Mesenchymal stem cell (in vitro differentiated cells and primary cell): Measurements from ENCODE around the gene DENND2D.
A peak's percentile ranks its signal among the peaks of the same experiment; 100 is the strongest.

ENCODE experiments used
- DNase-seq: peaks from one replicate; pipeline ENCODE4 v3.0.0-alpha.2; 2013
- H2AFZ ChIP-seq: one replicate; pipeline ENCODE4 v1.6.1; 2013; ENCODE audit warnings: low read depth, mild to moderate bottlenecking, control low read depth, inconsistent platforms, low read length, moderate library complexity
- H2AK5ac ChIP-seq: 2 replicates; pipeline ENCODE4 v1.6.1; 2013; ENCODE audit warnings: low read length, moderate library complexity, mild to moderate bottlenecking, inconsistent platforms; ENCODE audit not compliant: severe bottlenecking
- H2BK120ac ChIP-seq: one replicate; pipeline ENCODE4 v1.6.1; 2013; ENCODE audit warnings: low read depth, mild to moderate bottlenecking, inconsistent platforms, low read length, moderate library complexity
- H2BK12ac ChIP-seq, 2 experiments: one replicate each; pipeline ENCODE4 v1.6.1; 2013; ENCODE audit warnings: inconsistent platforms in 2 of 2, low read length in 2 of 2, mild to moderate bottlenecking in 2 of 2, moderate library complexity in 2 of 2, control low read depth in 1 of 2
- H2BK15ac ChIP-seq: one replicate; pipeline ENCODE4 v1.6.1; 2013; ENCODE audit warnings: mild to moderate bottlenecking, low read depth, inconsistent platforms; ENCODE audit not compliant: poor library complexity, severe bottlenecking
- H2BK5ac ChIP-seq: 2 replicates; pipeline ENCODE4 v1.6.1; 2013; ENCODE audit warnings: low read depth, mild to moderate bottlenecking, low read length, control low read depth, inconsistent platforms; ENCODE audit not compliant: poor library complexity, severe bottlenecking
- H3K14ac ChIP-seq, 2 experiments: one replicate each; pipeline ENCODE4 v1.6.1; 2013; ENCODE audit warnings: inconsistent platforms in 2 of 2, low read length in 2 of 2, control low read depth in 1 of 2, mild to moderate bottlenecking in 1 of 2, moderate library complexity in 1 of 2
- H3K18ac ChIP-seq, 2 experiments: one replicate each; pipeline ENCODE4 v1.6.1; 2013; ENCODE audit warnings: inconsistent platforms in 2 of 2, low read length in 2 of 2, control low read depth in 1 of 2, low read depth in 1 of 2, mild to moderate bottlenecking in 1 of 2
- H3K23ac ChIP-seq, 2 experiments: one replicate each; pipeline ENCODE4 v1.6.1; 2013; ENCODE audit warnings: inconsistent platforms in 2 of 2, low read length in 2 of 2, mild to moderate bottlenecking in 2 of 2, moderate library complexity in 2 of 2, control low read depth in 1 of 2
- H3K27ac ChIP-seq: 2 replicates; pipeline ENCODE4 v1.5.1; 2013; ENCODE audit warnings: mild to moderate bottlenecking, moderate library complexity, low read length, control low read depth, inconsistent platforms; ENCODE audit not compliant: poor library complexity, severe bottlenecking
- H3K27me3 ChIP-seq, 2 experiments: 2 replicates each; pipeline versions ENCODE4 v1.6.1 to v1.7.0; 2013; ENCODE audit warnings: low read length in 2 of 2, mild to moderate bottlenecking in 2 of 2, moderate library complexity in 2 of 2, control low read depth in 1 of 2, inconsistent platforms in 1 of 2; ENCODE audit not compliant: control insufficient read depth in 1 of 2, insufficient read depth in 1 of 2
- H3K36me3 ChIP-seq, 2 experiments: 2 replicates each; pipeline versions ENCODE4 v1.6.1 to v1.7.0; 2013; ENCODE audit warnings: low read length in 2 of 2, control low read depth in 1 of 2, inconsistent platforms in 1 of 2, low read depth in 1 of 2, mild to moderate bottlenecking in 1 of 2; ENCODE audit not compliant: insufficient read depth in 2 of 2, control insufficient read depth in 1 of 2
- H3K4ac ChIP-seq, 2 experiments: one replicate each; pipeline ENCODE4 v1.6.1; 2013; ENCODE audit warnings: inconsistent platforms in 2 of 2, low read length in 2 of 2, mild to moderate bottlenecking in 2 of 2, moderate library complexity in 2 of 2, control low read depth in 1 of 2, low read depth in 1 of 2
- H3K4me1 ChIP-seq: 2 replicates; pipeline ENCODE4 v1.6.1; 2013; ENCODE audit warnings: low read depth, low read length, control low read depth; ENCODE audit not compliant: control insufficient read depth, insufficient read depth
- H3K4me2 ChIP-seq: 2 replicates; pipeline ENCODE4 v1.6.1; 2013; ENCODE audit warnings: low read length, mild to moderate bottlenecking, inconsistent platforms; ENCODE audit not compliant: poor library complexity, severe bottlenecking
- H3K4me3 ChIP-seq, 2 experiments: 2 replicates each; pipeline versions ENCODE4 v1.5.1 to v1.7.0; 2013; ENCODE audit warnings: low read length in 2 of 2, mild to moderate bottlenecking in 2 of 2, control low read depth in 1 of 2, low read depth in 1 of 2; ENCODE audit not compliant: insufficient read depth in 1 of 2
- H3K79me1 ChIP-seq: replicated peaks from 2 replicates; pipeline ENCODE4 v1.6.1; 2013; ENCODE audit warnings: mild to moderate bottlenecking, control low read depth, low read length, inconsistent platforms; ENCODE audit not compliant: poor library complexity, severe bottlenecking
- H3K9ac ChIP-seq: 2 replicates; pipeline ENCODE4 v1.7.0; 2013; ENCODE audit warnings: mild to moderate bottlenecking, low read length, moderate library complexity
- H3K9me3 ChIP-seq: 2 replicates; pipeline ENCODE4 v1.7.0; 2013; ENCODE audit warnings: mild to moderate bottlenecking, low read length; ENCODE audit not compliant: control insufficient read depth
- H4K8ac ChIP-seq: one replicate; pipeline ENCODE4 v1.6.1; 2013; ENCODE audit warnings: inconsistent platforms, mild to moderate bottlenecking, low read length, moderate library complexity
- H4K91ac ChIP-seq: one replicate; pipeline ENCODE4 v1.6.1; 2013; ENCODE audit warnings: mild to moderate bottlenecking, low read length, inconsistent platforms
- WGBS: methylation state at CpG from one replicate; pipeline ENCODE4 v1.1.7; 2013; ENCODE audit warnings: mixed read lengths; 5-methylcytosine and 5-hydroxymethylcytosine counted together

Gene DENND2D

DNA sequence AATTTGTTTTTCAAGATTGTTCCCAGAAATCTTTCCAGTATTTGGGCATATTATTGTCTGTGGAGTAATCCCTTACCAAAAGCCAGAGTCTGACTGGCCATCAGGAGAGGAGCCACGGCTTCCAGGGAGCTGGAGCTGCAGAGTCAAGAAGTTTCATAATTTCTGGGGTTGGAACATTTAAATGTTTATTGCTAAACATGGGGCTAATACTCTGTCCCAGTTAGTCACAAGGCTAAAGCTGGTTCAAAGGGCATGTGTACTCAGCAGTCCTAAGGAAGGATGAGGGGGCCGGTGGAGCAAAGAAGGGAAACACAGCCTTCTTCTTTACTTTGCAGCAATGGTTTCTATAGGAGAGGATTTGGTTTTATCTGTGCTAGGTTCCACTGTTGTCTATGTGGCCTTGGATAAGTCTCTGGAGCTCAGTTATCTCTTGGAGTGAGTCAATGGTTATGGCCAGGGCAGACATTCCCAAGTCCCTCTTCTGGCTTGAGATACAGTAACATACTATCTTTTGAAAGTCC is 9.5 kb downstream of the DENND2D start:
- H3K27ac ChIP-seq, result peak overlapping the region; percentile 43
- H4K8ac ChIP-seq, result no peak overlapping the region
- peaks cover 12% of the 10 kb centered on the region for H3K4me1 ChIP-seq
- H3K4me2 ChIP-seq, result no peak overlapping the region
- no peaks in the 10 kb centered on the region for H3K79me1 ChIP-seq
- H2BK5ac ChIP-seq, result no peak overlapping the region
- DNase-seq, result peak; percentile 52
- H4K91ac ChIP-seq, result no peak overlapping the region
- H3K9me3 ChIP-seq, result no peaks in the 10 kb centered on the region
- H3K18ac ChIP-seq, result no peak overlapping the region
- no peak overlapping the region for H3K23ac ChIP-seq
- no peak overlapping the region for H2BK120ac ChIP-seq
- H3K27me3 ChIP-seq, result no peaks in the 10 kb centered on the region
- no peak overlapping the region for H2AK5ac ChIP-seq
- H2BK15ac ChIP-seq, result no peak overlapping the region
- no peak overlapping the region for H3K4ac ChIP-seq
- H3K14ac ChIP-seq, result no peak overlapping the region
- 93% methylated on average over 2 of the region's 2 CpGs for WGBS
- H3K9ac ChIP-seq, result peak overlapping the region; percentile 88
- H2BK12ac ChIP-seq, result no peak overlapping the region
- no peak overlapping the region for H2AFZ ChIP-seq
- peak overlapping the region in 1 of 2 experiments; percentile 41 for H3K4me3 ChIP-seq
- H3K36me3 ChIP-seq, result peaks cover 14 to 38% of the 10 kb centered on the region in 2 experiments

DNA sequence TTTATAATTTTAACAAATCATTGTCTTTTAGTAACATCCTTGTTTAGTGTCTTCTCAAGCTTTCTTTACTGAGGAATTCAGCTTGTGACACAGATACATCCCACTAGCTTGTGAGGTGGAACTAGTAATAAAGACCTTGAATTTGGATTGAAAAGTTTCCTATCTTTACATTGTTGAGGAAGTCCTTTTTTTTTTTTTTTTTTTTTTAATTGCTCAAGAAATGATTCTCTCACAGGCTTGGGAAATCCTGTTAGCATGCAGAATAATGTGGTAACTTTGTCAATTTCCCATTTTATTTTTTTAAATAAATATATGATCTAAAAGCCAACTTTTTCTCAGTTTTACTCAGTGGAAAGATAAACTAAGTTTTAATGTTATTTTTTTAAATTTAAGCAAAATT is 15.8 kb downstream of the DENND2D start:
- H3K4me1 ChIP-seq, result no peaks in the 10 kb centered on the region
- H3K27ac ChIP-seq, result no peak overlapping the region
- peaks cover 14 to 77% of the 10 kb centered on the region in 2 experiments for H3K36me3 ChIP-seq
- H3K9ac ChIP-seq, result no peak overlapping the region
- no peak overlapping the region for H2BK15ac ChIP-seq
- H2BK12ac ChIP-seq, result no peak overlapping the region
- H3K4me3 ChIP-seq, result no peak overlapping the region
- H2BK120ac ChIP-seq, result no peak overlapping the region
- no peaks in the 10 kb centered on the region for H3K27me3 ChIP-seq
- no peak overlapping the region for H3K18ac ChIP-seq
- no peak overlapping the region for H3K23ac ChIP-seq
- H4K8ac ChIP-seq, result no peak overlapping the region
- no peak overlapping the region for H3K4me2 ChIP-seq
- peaks cover 1% of the 10 kb centered on the region for H3K79me1 ChIP-seq
- no peak overlapping the region for H3K14ac ChIP-seq
- no peak overlapping the region for H2AK5ac ChIP-seq
- H3K9me3 ChIP-seq, result no peaks in the 10 kb centered on the region
- no peak for DNase-seq
- no peak overlapping the region for H4K91ac ChIP-seq
- no peak overlapping the region for H2BK5ac ChIP-seq
- no peak overlapping the region for H2AFZ ChIP-seq
- H3K4ac ChIP-seq, result no peak overlapping the region

DNA sequence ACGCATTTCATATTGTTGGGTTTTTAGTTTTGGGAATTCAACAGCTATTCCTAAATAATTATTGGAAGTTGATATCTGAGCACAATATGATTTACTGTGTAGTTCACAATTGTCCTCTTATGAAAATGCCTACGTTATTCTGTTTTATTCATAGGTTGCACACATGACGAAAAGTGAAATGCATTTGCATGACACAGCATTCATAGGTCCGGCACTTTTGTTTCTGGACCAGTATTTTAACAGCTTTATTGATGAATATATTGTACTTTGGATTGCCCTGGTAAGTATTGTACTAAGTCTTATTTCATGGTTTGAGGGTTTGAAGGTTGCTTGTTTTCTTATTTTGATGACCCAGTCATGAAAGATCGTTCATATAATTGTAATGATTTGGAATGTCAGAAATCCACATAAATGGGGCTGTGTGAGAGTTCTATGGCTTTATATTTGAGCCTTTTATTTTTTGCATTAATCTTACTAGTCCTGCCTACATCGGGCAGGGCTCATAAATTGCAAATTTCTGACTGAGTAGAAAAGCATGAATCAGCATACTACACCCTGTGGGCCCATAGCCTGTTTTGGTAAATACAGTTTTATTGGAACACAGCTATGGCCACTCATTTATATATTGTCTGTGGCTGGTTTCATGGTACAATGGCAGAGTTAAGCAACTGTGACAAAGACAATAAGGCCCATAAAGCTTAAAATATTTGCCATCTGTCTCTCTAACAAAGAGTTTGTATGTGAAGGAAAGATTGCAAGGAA is 17.0 kb downstream of the DENND2D start:
- Histone ChIP-seq H3K4me2 (no peak overlapping the region), H3K4me1 (no peaks in the 10 kb centered on the region), H4K91ac (no peak overlapping the region), H3K9me3 (no peaks in the 10 kb centered on the region), H2BK15ac (no peak overlapping the region), H2BK5ac (no peak overlapping the region), H3K36me3 (peaks cover 12 to 79% of the 10 kb centered on the region in 2 experiments), H2AK5ac (no peak overlapping the region), H2BK12ac (no peak overlapping the region), H3K14ac (no peak overlapping the region), H3K27ac (no peak overlapping the region), H3K4me3 (no peak overlapping the region), H3K23ac (no peak overlapping the region), H3K27me3 (no peaks in the 10 kb centered on the region), H3K79me1 (peaks cover 1% of the 10 kb centered on the region), H3K9ac (no peak overlapping the region), H2AFZ (no peak overlapping the region), H4K8ac (no peak overlapping the region), H3K4ac (no peak overlapping the region), H2BK120ac (no peak overlapping the region), H3K18ac (no peak overlapping the region)
- DNase-seq, result no peak
- WGBS, result over 99% methylated on average over 5 of the region's 6 CpGs

DNA sequence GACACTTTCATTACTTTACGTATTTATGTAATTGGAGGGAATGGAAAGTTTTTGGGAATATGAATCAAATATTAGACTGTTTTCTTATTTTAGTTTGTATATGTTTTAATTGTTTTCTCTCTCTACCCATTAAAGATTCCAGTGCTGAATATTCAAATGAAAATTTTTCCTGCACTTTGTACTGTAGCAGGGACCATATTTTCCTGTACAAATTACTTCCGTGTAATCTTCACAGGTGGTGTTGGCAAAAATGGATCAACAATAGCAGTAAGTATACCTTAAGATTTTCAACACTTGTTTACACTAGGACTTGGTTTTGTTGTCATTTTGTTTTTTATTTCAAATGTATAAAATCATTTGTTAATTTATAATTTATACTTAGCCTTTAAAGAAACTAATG is 18.4 kb downstream of the DENND2D start:
- H3K4me1 ChIP-seq, result no peaks in the 10 kb centered on the region
- no peak overlapping the region for H4K91ac ChIP-seq
- H3K4ac ChIP-seq, result no peak overlapping the region
- H3K27ac ChIP-seq, result no peak overlapping the region
- no peak overlapping the region for H3K18ac ChIP-seq
- no peak overlapping the region for H2BK15ac ChIP-seq
- no peak overlapping the region for H4K8ac ChIP-seq
- H2BK120ac ChIP-seq, result no peak overlapping the region
- H3K36me3 ChIP-seq, result peaks cover 4 to 78% of the 10 kb centered on the region in 2 experiments
- no peak overlapping the region for H2AFZ ChIP-seq
- no peaks in the 10 kb centered on the region for H3K9me3 ChIP-seq
- H3K4me2 ChIP-seq, result no peak overlapping the region
- H3K4me3 ChIP-seq, result no peak overlapping the region
- peaks cover 3% of the 10 kb centered on the region for H3K79me1 ChIP-seq
- H2AK5ac ChIP-seq, result no peak overlapping the region
- no peak overlapping the region for H3K14ac ChIP-seq
- no peak overlapping the region for H3K23ac ChIP-seq
- H3K9ac ChIP-seq, result no peak overlapping the region
- H2BK12ac ChIP-seq, result no peak overlapping the region
- no CpG with 5 or more reads among the region's 2 CpGs for WGBS
- DNase-seq, result no peak
- no peaks in the 10 kb centered on the region for H3K27me3 ChIP-seq
- no peak overlapping the region for H2BK5ac ChIP-seq
